PFSK-1 (cell line): Measurements from ENCODE around the gene LRBA.

Source experiments
- FOXP2 ChIP-seq: optimal IDR thresholded peaks from 2 replicates; pipeline ENCODE3; 2011; ENCODE audit warnings: borderline replicate concordance, control low read depth, inconsistent platforms; ENCODE audit not compliant: insufficient read depth; ENCODE audit errors: extremely low read length, extremely low read depth
- POLR2AphosphoS5 ChIP-seq: IDR thresholded peaks from 2 replicates; pipeline ENCODE4 v1.6.1; 2012; ENCODE audit warnings: low read depth, mild to moderate bottlenecking, control low read depth, low read length, moderate library complexity
- SIN3A ChIP-seq: IDR thresholded peaks from 2 replicates; pipeline ENCODE4 v1.6.1; 2012; ENCODE audit warnings: mild to moderate bottlenecking, low read length, moderate library complexity, borderline replicate concordance; ENCODE audit not compliant: insufficient read depth
- TAF1 ChIP-seq: IDR thresholded peaks from 2 replicates; pipeline ENCODE4 v1.6.1; 2012; ENCODE audit warnings: low read length, control low read depth, borderline replicate concordance; ENCODE audit not compliant: insufficient read depth

GRCh38 chr4:150990250-150990649 lies 24.8 kb downstream of the LRBA start:
- TF ChIP-seq POLR2AphosphoS5: no peak
- no peak for TF ChIP-seq SIN3A
- TF ChIP-seq FOXP2: no peak
- no peak for TF ChIP-seq TAF1
